Measurements from ENCODE around the gene AKT2.

AKT2 gene

DNA sequence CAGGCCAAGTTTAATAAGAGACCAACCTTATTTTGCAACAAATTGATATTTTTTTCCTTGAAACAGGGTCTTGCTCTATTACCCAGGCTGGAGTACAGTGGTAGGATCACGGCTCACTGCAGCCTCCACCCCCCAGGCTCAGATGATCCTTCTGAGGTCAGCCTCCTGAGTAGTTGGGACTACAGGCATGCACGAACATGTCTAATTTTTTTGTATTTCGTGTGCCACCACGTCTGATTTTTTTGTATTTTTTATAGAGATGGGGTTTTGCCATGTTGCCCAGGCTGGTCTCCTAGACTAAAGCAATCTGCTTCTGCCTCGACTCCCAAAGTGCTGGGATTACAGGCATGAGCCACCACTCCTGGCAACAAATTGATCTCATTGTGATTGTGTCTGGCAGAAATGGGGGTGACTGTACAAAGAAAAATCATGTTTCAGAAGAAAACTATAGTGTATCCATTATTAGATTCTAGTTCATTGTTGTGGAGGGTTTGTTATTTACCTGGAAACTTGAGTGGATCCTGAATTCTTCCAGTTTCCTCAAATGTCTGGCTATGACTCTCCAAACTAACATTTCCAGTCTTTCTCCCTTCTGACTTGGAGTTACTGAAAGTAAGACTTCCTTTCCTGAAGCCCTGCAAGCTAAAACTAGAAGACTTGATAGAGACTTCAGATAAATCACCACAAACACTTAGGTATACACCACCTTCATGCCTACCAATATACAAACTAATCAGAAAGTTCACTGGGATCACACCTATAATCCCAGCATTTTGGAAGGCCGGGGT is 17.3 kb upstream of the AKT2 start:
- no peak for DNase-seq (ENCODE audit: low read depth in 2 of 2, low spot score in 1 of 2)

DNA sequence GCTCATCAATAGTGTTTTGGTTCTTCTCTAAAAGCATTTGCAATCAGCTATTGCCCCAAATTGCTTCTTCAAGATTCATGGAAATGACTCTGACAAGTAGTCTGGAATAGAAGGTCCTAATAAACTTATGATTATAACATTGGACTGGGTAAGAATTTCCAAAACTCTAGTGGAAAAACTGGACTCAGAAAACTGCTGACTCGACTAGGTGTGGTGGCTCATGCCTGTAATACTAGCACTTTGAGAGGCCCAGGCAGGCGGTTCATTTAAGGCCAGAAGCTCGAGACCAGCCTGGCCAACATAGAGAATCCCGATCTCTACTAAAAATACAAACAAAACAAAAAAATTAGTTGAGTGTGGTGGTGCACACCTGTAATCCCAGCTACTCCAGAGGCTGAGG is 15.5 kb upstream of the AKT2 start:
- DNase-seq (ENCODE audit: low read depth in 2 of 2, low spot score in 1 of 2): no peak

DNA sequence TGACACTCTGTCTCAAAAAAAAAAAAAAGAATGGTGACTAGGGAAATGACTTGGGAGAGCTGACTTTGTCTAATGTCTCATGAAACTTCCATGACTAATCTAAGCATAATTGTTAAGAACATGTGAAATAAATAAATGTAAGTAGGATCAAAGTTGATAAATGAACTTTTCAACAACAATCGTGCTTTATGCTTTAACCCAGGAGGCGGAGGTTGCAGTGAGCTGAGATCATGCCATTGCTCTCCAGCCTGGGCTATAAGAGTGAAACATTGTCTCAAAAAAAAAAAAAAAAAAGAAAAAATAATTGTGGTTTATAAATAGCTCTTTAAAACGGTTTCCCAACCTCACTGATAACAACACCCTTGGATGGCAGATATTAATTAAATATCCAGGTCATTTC is 12.9 kb upstream of the AKT2 start:
- no peak for DNase-seq (ENCODE audit: low read depth in 2 of 2, low spot score in 1 of 2)

DNA sequence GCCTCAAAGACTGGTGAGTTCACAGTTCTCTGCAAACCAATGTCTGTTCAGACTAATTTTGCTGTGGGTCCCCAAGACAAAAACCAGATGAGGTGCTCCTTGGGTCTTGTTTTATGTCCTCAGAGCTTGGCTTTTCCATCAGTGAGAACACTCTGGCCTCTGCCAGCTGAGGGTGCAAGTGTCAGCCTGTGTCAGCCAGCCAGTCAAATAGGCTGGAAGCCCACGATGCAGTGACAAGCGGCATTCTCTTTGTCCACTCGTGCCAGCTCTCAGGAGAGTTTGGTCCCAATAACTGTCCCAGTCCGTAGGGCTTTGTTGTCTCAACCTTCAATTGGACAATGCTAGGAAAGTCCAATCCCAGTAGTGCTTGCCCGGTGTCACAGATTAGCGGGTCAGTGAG is 9.4 kb upstream of the AKT2 start:
- DNase-seq (ENCODE audit: low read depth in 2 of 2, low spot score in 1 of 2): no peak

DNA sequence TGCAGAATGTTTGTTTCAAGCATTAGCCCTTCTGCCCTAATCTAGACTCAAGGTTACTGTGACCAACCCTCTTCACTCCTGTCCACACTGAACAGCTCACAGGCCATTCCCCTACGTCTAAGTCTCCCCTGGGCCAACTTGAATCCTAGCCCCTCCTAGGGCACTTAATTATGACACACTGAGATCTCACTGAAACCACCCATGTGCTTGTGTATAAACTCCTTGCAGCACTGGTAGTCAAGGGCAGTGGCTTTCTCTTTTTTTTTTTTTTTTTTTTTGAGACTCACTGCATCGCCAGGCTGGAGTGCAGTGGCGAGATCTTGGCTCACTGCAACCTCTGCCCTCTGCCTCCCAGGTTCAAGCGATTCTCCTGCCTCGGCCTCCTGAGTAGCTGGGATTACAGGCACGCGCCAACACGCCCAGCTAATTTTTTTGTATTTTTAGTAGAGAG is 1.9 kb upstream of the AKT2 start:
- no peak for DNase-seq (ENCODE audit: low read depth in 2 of 2, low spot score in 1 of 2)

DNA sequence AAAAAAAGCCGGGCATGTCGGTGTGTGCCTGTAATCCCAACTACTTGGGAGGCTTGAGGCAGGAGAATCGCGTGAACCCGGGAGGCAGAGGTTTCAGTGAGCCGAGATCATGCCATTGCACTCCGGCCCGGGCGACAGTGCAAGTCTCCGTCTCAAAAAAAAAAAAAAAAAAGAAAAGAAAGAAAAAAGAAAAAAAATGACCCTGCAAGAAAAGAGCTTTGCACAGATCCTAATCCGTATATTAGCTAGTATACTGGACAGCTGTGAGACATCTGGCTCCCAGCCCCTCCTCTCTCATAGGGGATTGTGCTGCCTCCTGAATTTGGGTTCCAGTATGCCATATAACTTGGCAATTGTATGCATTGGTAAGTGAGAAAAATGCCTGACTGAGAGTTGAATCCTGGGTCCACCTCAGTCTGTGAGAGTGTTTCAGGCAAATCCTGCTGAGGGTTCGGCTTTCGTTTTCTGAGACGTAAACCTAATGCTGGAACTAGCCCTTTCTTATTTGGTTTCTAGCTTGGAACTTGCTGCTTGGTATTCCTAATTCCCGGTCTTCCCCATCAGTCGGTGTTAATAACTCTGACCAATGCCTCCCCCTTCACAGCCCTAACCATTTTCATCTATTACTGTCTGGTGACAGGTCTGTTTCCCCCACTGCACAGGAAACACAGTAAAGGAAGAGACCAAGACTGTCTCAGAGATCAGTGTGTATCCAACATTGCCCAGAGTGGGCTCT is 1.3 kb upstream of the AKT2 start:
- DNase-seq (ENCODE audit: low read depth in 2 of 2, low spot score in 1 of 2): no peak

DNA sequence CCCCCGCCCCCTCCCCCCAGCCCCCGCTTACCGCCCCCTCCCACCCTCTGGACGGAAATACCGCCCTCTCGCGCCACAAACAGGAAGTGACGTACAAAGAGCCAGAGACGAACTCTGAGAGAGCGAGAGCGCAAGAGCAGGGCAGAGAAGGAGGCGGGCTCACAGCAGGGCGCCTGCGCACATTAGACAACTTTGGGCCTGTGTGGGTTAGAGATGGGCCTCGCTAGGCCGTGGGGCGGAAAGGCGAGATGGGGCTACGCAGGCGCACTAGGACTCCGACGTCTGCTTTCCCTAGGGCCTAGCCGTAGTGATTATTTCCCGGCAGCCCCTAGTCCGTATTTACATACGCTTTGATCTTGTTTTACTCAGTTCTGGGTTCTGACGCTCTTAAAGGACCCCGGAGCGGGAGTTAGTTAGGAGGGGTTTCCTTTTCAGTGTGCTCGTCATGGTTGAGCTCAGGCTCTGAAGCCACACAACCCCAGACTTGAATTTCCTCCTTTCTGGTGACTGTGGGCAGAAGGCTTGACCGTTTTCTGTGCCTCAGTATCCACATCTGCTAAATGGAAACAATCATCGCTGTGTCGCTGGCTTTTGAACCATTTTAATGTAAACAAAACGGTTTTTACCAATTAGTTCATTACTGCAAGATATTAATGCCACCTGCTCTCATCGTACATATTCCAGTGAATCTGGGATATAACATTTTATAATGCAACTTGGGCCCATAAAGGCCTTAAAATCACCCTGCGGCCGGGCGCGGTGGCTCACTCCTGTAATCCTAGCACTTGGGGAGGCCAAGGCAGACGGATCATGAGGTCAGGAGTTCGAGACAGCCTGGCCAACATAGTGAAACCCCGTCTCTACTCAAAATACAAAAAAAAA is 449 bp upstream of the AKT2 start:
- DNase-seq (ENCODE audit: low read depth in 2 of 2, low spot score in 1 of 2): peak; percentile 87 to 96

DNA sequence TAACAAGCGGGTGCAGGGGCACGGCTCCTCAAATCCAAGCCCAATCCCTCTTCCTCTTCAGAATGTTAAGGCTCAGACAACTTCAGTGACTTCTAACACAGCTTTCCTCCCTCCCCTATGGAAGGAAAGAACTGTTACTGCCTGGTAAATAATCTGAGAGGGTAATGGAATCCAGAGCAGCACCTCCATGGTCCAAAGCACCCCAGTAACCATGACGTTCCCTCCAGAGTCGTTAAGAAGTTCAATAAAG is 969 bp downstream of the AKT2 start:
- no peak for DNase-seq (ENCODE audit: low read depth in 2 of 2, low spot score in 1 of 2)

DNA sequence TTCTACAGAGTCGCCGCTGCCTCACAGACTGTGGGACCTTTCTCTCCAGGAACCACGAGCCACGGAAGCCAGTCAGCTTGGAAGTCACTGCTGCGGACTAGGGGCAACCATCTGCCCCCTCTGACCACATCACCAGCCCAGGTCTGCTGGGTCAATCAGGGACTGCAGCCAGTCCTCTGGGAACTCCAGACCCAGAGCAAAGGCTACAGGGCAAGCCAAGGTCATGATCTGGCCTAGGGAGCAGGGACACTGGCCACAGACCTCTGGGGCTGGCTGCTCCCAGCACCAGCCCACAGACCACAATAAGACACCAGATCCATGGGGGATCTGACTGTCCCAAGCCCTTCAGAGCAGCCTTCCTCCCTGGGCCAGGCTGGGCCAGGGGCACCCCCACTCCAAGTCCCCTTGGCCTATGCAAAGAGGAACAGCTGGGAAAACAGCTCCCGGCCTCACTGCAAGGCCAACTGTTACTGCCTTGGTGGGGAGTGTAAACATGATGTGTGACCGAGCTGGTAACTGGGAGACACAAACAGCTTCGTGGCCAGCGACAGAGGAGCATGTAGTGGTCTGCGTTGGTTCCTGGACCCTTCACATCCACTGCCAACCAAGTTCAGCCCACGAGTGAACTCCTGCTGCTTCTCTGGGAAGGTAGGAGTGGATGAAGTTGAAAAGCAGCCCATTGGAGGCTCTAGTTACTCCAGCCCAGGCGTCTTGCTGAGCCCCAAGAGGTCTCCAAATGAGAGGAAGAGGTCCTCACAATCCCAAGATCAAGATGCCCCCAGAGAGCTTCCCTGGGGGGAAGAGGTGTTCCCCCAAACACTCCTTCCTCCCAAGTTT is 1.5 kb downstream of the AKT2 start:
- DNase-seq (ENCODE audit: low read depth in 2 of 2, low spot score in 1 of 2): no peak

DNA sequence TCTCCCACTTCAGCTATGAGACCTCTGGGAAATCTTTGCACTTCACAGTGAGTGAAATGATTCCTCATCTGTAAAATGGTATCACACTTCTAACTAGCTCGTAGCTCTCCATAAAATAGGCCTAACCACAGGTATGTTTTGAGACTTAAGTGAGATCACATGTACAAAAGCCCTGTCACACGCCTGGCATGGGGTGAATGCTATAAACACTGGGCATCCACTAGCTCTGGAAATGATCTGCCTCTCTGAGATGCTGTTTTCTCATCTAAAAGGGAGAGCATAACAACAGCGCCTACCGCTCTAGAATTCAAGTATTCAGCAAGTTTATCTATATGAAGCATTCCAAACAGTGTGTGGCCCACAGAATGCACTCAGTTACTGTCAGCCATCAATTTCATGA is 2.2 kb downstream of the AKT2 start:
- DNase-seq (ENCODE audit: low read depth in 2 of 2, low spot score in 1 of 2): no peak

DNA sequence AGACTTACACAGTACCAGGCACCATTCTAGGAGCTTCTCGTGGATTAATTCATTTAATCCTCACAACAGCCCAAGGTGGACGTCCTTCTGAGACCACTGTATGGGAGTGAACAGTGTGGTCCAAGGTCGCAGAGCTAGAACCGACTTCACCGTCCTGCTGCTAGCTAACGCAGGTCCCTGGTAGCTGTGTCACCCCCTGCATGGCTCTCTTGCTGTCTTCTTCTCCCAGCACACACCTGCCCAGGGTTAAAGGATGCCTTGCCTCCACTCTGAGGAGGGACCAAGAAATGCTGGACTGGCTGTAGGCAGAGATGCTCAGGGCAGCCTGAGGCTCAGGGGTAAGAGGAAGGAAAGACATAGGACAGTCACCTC is 3.0 kb downstream of the AKT2 start:
- no peak for DNase-seq (ENCODE audit: low read depth in 2 of 2, low spot score in 1 of 2)

DNA sequence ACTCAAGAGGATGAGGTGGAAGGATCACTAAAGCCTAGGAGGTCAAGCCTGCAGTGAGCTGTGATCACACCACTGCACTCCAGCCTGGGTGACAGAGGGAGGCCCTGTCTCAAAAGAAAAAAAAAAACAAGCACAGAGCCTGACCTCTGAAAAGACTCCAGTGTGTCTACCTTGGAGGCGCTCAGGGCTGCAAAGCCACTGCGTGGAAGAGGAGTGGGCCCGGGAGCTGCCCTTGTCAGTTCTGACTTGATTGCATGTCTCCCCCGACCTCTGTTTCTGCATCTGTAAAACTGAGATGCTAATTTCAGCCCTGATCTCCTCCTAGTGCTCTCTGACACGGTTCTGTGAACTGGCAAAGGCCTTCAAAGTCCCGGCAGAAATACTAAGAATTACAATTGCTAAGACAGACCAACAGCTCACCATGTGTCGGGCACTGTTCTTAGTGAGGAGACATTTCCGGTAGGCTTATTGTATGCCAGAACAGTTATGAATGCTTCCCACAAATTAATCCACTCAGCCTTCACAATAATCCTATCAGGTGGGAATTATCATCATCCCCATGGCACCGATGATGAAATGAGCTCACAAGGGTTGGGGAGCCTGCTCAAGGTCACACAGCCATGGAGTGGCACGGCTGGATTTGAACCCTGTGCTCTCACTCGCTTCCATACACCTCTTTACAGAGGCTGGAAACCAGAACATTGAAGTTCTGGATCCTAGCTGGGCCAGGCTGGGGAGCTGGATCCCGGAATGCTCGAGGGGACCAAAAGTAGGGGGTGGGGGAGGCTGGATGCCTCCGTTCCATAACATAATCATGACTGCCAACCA is 3.5 kb downstream of the AKT2 start:
- DNase-seq (ENCODE audit: low read depth in 2 of 2, low spot score in 1 of 2): no peak

DNA sequence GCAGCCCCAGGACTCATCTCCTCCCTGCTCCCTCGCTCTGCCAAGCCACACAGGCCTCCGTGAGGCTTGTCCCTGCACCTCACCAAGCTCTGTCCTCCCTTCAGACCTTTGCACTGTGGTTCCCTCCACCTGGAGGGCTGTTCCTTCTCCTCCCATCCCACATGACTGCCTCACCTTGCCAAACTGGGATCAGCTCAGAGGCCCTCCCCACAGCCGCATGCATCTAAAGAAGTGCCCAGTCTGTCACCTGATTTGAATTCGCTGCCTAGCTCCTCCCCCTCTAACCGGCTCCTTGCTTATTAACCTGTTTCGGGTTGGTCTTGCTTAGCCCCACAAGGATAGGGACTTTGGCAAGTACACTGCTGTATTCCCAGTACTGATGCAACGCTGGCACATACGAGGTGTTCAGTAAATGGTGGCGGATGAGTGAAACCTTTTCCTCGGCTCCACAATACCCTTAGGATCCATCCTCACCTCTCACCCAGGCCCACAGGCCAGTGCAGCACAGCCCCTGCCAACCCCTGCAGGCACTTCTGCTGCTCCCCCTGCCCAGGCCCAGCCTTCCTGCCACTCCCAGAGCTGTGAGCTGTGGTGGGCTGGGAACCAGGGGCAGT is 4.4 kb downstream of the AKT2 start:
- no peak for DNase-seq (ENCODE audit: low read depth in 2 of 2, low spot score in 1 of 2)

DNA sequence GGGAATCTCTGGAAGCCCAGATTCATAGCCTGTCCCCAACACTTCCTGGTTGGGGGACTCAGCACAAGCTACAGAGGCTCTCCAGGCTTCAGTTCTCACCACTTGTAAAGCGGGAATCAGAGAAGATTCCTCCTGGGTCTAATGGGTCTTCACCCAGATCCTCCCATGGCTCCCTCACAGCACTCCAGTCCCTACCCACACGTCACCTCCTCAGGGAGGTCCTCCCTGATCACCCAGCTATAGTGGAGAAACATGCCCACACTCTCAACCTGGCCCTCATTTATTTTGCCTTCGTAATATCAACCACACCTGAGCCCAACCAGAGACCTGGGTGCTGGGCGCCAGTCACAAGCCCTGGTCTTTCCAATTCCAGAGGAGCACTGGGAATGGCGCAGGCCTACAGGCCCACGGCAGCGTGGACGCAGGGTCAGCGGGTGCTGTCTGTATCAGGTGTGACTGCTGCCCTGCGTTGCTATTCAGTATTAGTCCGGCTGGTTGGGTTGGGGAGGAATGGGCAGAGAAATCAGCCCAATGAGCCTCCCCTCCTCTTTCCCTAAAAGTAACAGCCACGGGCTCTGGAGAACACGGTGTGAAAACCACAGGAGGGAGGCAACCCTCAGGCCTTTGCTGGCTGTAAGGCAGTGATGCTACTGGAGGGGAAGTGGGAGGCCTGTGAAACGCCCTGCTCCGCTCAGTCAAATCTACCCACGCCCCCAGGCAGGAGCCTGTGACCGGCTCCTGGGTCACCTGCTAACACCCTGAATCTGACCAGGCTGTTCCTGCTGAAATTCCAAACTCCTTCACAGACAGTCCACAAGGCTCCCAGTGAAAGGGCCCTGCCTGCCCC is 5.2 kb downstream of the AKT2 start:
- DNase-seq (ENCODE audit: low read depth in 2 of 2, low spot score in 1 of 2): no peak

DNA sequence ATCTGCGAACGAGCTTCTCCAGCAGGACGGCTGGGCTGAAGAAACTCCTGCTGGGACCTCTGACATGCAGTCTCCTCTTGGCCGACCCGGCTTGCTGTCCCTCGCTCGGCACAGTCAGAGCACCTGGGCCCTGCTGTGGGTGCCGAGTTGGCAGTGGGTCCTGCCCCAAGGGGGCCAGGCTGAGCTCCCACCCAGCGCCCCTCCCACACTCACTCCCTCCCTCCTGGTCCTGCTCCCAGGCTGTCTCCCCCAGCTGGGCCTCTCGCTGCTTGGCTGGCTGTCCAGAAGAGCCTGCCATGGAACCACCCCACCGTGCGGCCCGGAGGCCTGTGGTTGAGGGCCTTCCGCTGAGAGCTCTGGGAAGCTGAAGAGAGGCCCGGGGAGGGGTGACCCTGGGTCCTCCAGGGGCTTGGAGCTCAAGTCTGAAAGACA is 6.0 kb downstream of the AKT2 start:
- no peak for DNase-seq (ENCODE audit: low read depth in 2 of 2, low spot score in 1 of 2)

DNA sequence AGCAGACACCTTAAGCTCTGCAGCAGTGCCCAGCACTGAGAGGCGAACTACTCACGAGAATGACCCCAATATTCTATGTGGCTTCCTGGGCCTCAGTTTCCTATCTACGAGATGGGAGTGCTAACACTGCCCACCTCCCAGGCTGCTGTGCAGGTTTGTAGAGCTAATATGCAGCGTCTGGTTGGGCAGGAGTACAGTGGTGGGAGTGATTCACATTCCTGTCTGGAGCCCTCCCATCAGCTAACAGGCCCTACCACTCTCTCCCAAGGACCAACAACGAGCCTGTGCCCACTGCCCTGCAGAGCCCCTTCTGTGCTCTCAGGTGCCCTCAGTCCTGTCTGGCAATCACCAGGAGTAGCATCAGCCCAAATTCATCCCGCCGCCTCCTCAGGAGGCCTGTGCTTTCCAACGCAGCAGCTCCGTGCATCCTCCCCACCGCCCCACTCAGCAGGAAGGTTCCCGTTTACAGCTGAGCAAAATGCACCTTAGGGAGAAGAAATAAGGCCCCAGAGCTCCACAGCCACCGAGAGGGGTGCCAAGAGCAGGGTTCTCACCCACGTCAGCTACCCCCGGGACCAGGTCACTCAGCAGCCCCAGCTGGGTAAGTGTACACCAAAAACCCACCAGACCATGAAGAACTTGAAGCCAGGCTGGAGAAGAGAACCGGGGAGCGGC is 6.6 kb downstream of the AKT2 start:
- no peak for DNase-seq (ENCODE audit: low read depth in 2 of 2, low spot score in 1 of 2)

DNA sequence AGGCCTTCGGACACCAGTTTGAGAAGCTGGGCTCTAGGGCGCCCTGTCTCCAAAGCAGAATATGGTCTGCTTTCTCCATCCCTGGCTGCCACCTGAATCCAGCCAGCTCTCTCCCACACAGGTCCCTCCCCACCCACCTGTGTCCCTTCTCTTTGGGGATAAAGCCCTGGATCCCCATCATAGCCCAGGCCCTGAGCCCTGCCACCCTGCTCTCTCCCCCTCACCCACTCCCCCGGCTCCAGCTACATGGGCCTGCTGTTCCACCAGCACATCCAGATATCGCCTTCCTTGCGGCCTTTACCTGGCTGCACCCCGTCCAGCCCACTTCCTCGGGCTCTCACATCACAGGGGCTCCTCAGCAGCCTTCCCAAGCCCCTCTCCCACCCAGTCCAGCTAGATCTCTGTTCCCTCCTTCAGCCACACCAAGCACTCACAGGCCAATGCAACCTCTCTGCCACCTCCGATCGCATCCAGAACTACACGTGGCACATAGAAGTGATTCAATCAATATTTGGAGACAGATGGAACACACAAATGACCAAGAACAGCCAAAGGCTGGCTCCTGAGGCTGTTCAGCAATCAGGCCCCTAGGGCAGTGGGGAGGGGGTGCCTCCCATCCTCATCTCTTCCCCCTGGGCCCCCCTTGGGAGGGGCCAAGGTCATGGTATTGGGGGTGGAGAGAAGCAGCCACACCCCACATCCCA is 7.6 kb downstream of the AKT2 start:
- no peak for DNase-seq (ENCODE audit: low read depth in 2 of 2, low spot score in 1 of 2)
